A549 (cell line): ENCODE measurements around the gene ILK. TPM values are rescaled to one million over a fixed set of nuclear protein-coding genes. Genes with fewer than 3 reads are reported as not detected.
A peak's percentile ranks its signal among the peaks of the same experiment; 100 is the strongest.

Experiments
- ATAC-seq, 2 experiments: fragments of 200-7000 bp in 1 of 2; fragments of >200 bp in 1 of 2; cut with Nextera tagmentation in 1 of 2; cut with Tn5 transposase in 1 of 2; 3 replicates each; pipeline versions ENCODE4 v1.8.0 to v1.9.1; 2018 to 2020; ENCODE audit warnings: mild to moderate bottlenecking in 1 of 2, moderate library complexity in 1 of 2
- CTCF ChIA-PET: fragments of 300-600 bp; sonication (Branson Sonifier 250); formaldehyde crosslinking; extraction: SDS; loops from one replicate; lab custom pipeline; 2021; ENCODE audit warnings: antibody characterized with exemption, inconsistent platforms; lab: Yijun Ruan, JAX
- POLR2A ChIA-PET: fragments of 350-600 bp; formaldehyde crosslinking; extraction: SDS; loops from one replicate; lab custom pipeline; 2021; ENCODE audit warnings: antibody characterized with exemption, inconsistent platforms; lab: Yijun Ruan, JAX
- DNase-seq, 2 experiments: peaks; one replicate each; pipeline versions ENCODE4 v3.0.0 to v3.0.0-alpha.2; 2011 to 2016; ENCODE audit warnings: low read depth in 1 of 2, low spot score in 1 of 2
- FAIRE-seq: peaks from 2 replicates; lab custom pipeline; 2011; peaks lifted over from hg19 to GRCh38; lab: Jason Lieb, UNC
- H3K27ac ChIP-seq, 2 experiments: fragments of >200 bp; sonication (Bioruptor Twin); formaldehyde crosslinking; 3 replicates each; pipeline ENCODE4 v1.5.1; 2016 to 2017
- H3K4me1 ChIP-seq: fragments of >200 bp; sonication (Bioruptor Twin); formaldehyde crosslinking; 3 replicates; pipeline ENCODE4 v1.6.1; 2016
- H3K4me2 ChIP-seq: fragments of >200 bp; sonication (Bioruptor Twin); formaldehyde crosslinking; 3 replicates; pipeline ENCODE4 v1.6.1; 2016
- H3K4me3 ChIP-seq: fragments of >200 bp; sonication (Bioruptor Twin); formaldehyde crosslinking; 3 replicates; pipeline ENCODE4 v1.5.1; 2016
- H3K9me3 ChIP-seq: fragments of >200 bp; sonication (Bioruptor Twin); formaldehyde crosslinking; 3 replicates; pipeline ENCODE4 v1.6.1; 2016
- CBX8 ChIP-seq: fragments of 200-600 bp; sonication (generic); IDR thresholded peaks from 2 replicates; pipeline ENCODE4 v1.6.1; 2016
- CHD2 ChIP-seq: fragments of 150-350 bp; IDR thresholded peaks from 2 replicates; pipeline ENCODE4 v1.6.1; 2014; ENCODE audit warnings: low read length; ENCODE audit not compliant: partially characterized antibody
- EHMT2 ChIP-seq: fragments of 200-600 bp; sonication (generic); IDR thresholded peaks from 2 replicates; pipeline ENCODE4 v1.6.1; 2016; ENCODE audit warnings: antibody characterized with exemption, low read depth, mild to moderate bottlenecking, moderate library complexity
- FOSL2 ChIP-seq, 2 experiments: fragments of 450-650 bp in 1 of 2; fragments of >200 bp in 1 of 2; sonication (Bioruptor Twin) in 1 of 2; formaldehyde crosslinking; IDR thresholded peaks; 2 replicates each; pipeline versions ENCODE4 v1.5.0 to v1.6.1; 2016 to 2020; ENCODE audit warnings: mild to moderate bottlenecking in 1 of 2, moderate library complexity in 1 of 2
- HOXB13 ChIP-seq: fragments of 250-450 bp; sonication (Bioruptor Pico); IDR thresholded peaks from 2 replicates; pipeline ENCODE4 v1.5.0; 2020; ENCODE audit warnings: low read depth, mild to moderate bottlenecking, moderate library complexity
- JUN ChIP-seq, 2 experiments: fragments of >200 bp; sonication (Bioruptor Twin); formaldehyde crosslinking; IDR thresholded peaks; 2 replicates in 1 of 2; 3 replicates in 1 of 2; pipeline ENCODE4 v1.6.1; 2016 to 2017
- KDM1A ChIP-seq: fragments of 200-600 bp; sonication (generic); IDR thresholded peaks from 2 replicates; pipeline ENCODE4 v1.6.1; 2016; ENCODE audit warnings: low read depth, mild to moderate bottlenecking
- MAFK ChIP-seq: fragments of 450-650 bp; IDR thresholded peaks from 2 replicates; pipeline ENCODE4 v1.6.1; 2014; ENCODE audit not compliant: partially characterized antibody
- NFE2L2 ChIP-seq: fragments of 150-350 bp; conservative IDR thresholded peaks from 2 replicates; pipeline ENCODE4 v1.6.1; 2014; ENCODE audit warnings: low read length
- POLR2A ChIP-seq: IDR thresholded peaks from 2 replicates; pipeline ENCODE4 v1.6.1; 2012; ENCODE audit warnings: mild to moderate bottlenecking, low read length
- RARB ChIP-seq: fragments of 250-450 bp; sonication (Bioruptor Pico); IDR thresholded peaks from 2 replicates; pipeline ENCODE4 v1.8.0; 2021; ENCODE audit warnings: mild to moderate bottlenecking, moderate library complexity
- RCOR1 ChIP-seq: fragments of 150-350 bp; IDR thresholded peaks from 2 replicates; pipeline ENCODE4 v1.6.1; 2014; ENCODE audit warnings: antibody characterized with exemption, low read length, low read depth
- RFX5 ChIP-seq: fragments of 450-650 bp; IDR thresholded peaks from 2 replicates; pipeline ENCODE4 v1.7.1; 2014; ENCODE audit warnings: antibody characterized with exemption, mild to moderate bottlenecking, moderate library complexity
- ZC3H11A ChIP-seq: fragments of 450-650 bp; IDR thresholded peaks from 2 replicates; pipeline ENCODE4 v1.6.1; 2014; ENCODE audit warnings: antibody characterized with exemption, mild to moderate bottlenecking
- ZFP36 ChIP-seq: fragments of 450-650 bp; IDR thresholded peaks from 2 replicates; pipeline ENCODE4 v1.6.1; 2014; ENCODE audit warnings: borderline replicate concordance; ENCODE audit not compliant: partially characterized antibody
- WGBS: methylation state at CpG from one replicate; pipeline ENCODE4 v1.1.6; 2017; ENCODE audit errors: missing lambda C conversion rate; 5-methylcytosine and 5-hydroxymethylcytosine counted together
- polyA plus RNA-seq, 4 experiments: library from polyadenylated mRNA; depleted of rRNA in 3 of 4; stranded (reverse); fragments of >200 nt; fragmentation: RNase III in 1 of 4; extraction: RNeasy Plus Mini Kit Qiagen cat#74134 plus additional on column Dnase treatment in 1 of 4; gene quantifications; 2 replicates in 3 of 4; 3 replicates in 1 of 4; pipeline ENCODE4 v1.2.3, GENCODE V29; 2011 to 2017
- TF ChIP-seq, protein P1 (sequence below): IDR thresholded peaks from 2 replicates; pipeline ENCODE4 v1.6.1; 2012
- TF ChIP-seq, protein P2 (sequence below): fragments of >200 bp; sonication (Bioruptor Twin); formaldehyde crosslinking; IDR thresholded peaks from 3 replicates; pipeline ENCODE4 v1.6.1; 2016
- TF ChIP-seq, protein P3 (sequence below): fragments of >200 bp; sonication (Bioruptor Twin); formaldehyde crosslinking; IDR thresholded peaks from 2 replicates; pipeline ENCODE4 v1.6.1; 2016
- TF ChIP-seq, protein P4 (sequence below): fragments of 150-350 bp; IDR thresholded peaks from 2 replicates; pipeline ENCODE4 v1.6.1; 2014; ENCODE audit warnings: low read depth, mild to moderate bottlenecking, low read length
- TF ChIP-seq, protein P5 (sequence below): fragments of >200 bp; sonication (Bioruptor Twin); formaldehyde crosslinking; IDR thresholded peaks from 3 replicates; pipeline ENCODE4 v1.5.1; 2016

ILK gene
- polyA plus RNA-seq, 2 of the 4 experiments (the other 2 are of a cell fraction): 108 to 109 TPM

DNA sequence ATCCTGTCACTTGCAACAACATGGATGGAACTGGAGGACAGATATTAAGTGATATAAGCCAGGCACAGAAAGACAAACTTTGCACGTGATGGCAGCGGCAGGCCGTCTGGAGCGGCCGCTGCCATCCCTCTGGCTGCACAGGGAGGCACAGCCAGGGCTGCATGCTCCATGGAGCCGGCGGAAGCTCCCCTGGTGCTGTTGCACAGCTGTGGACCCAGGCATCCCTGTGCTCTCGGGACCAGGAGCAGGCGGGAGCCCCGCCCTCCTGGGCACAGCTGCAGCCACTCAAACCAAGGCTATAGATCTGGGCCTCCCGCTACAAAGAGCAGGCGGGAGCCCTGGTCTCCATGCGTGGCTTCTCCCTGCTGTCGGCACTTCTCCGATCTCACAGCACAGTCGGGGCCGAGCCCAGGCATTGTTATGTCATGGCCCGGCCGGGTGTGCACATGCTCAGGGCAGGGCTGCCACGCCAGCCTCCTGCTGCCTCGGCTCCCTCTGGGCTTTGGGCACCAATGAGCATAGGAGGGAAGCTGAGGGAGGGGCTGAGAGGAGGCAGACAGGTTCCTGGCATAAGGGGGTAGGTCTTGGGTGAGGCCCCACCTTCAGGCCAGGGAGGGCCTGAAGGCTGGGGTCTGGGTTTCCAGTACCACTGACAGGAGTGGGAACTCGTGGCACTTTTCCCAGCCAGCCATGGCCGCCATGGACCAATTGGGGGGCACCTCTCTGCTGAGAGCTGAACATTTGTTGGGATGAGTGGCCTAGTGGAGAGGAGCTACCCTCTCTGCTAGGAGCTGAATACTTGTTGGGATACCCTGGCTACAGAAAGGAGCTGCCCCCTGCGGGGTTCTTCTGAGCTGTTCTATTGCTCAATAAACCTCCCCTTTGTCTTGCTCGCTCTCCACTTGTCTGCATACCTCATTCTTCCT, 16.9 kb upstream of the ILK start (continued):
- TF ChIP-seq JUN (IDR thresholded peaks at IDR 0.05) (no peak), RCOR1 (no peak)
- TF ChIP-seq, protein P1, sequence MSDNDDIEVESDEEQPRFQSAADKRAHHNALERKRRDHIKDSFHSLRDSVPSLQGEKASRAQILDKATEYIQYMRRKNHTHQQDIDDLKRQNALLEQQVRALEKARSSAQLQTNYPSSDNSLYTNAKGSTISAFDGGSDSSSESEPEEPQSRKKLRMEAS: no peak

DNA sequence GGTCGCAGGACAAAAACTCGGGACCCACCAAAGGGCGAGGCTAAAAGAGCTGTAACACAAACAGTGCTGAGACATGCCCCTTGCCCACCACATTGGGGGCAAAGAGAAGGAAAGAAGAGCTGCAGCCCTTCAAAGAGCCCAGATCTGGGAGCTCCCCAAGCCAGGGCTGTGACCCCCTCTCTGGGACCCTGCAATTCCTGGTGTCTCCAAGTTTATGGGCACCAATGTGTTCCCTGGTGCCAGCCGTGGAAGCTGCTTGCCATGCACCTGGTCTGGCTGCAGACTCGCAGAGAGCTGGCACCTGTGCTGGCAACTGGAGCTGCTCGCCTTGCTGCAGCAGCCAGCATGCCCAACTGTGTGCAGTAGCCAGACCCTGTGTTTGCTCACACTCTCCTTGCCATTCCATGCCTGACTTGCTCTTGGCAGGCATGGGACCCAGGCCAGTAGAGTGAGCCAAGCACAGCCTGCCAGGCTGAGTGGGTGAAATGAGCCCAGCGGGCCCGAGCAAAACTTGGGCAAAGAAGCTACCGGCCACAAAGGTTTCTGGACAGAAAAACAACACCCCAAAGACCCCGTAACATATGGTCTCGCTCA, 16.1 kb upstream of the ILK start:
- CTCF ChIA-PET: interaction anchor here (1.0 to 1.5 kb wide), 2 partner anchors 57 to 209 kb away, joined by 3 to 4 read pairs; no protein-coding TSS in a partner anchor
- peak in 1 of 2 experiments; percentile 32; a peak in 3 of 6 replicates for ATAC-seq
- WGBS: 88% methylated on average over 11 of the region's 11 CpGs
- no peak for FAIRE-seq
- Histone ChIP-seq H3K4me1 (no peaks in the 10 kb centered on the region), H3K4me2 (no peak overlapping the region), H3K27ac (no peak overlapping the region), H3K9me3 (peaks cover 12% of the 10 kb centered on the region)
- DNase-seq: no peak
- TF ChIP-seq EHMT2 (no peak), CHD2 (no peak), MAFK (no peak), NFE2L2 (no peak), CBX8 (no peak), HOXB13 (CRISPR knock-in tag) (no peak), RARB (CRISPR knock-in tag) (no peak)
- TF ChIP-seq, protein P2, sequence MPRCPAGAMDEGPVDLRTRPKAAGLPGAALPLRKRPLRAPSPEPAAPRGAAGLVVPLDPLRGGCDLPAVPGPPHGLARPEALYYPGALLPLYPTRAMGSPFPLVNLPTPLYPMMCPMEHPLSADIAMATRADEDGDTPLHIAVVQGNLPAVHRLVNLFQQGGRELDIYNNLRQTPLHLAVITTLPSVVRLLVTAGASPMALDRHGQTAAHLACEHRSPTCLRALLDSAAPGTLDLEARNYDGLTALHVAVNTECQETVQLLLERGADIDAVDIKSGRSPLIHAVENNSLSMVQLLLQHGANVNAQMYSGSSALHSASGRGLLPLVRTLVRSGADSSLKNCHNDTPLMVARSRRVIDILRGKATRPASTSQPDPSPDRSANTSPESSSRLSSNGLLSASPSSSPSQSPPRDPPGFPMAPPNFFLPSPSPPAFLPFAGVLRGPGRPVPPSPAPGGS: no peak
- TF ChIP-seq, protein P3, sequence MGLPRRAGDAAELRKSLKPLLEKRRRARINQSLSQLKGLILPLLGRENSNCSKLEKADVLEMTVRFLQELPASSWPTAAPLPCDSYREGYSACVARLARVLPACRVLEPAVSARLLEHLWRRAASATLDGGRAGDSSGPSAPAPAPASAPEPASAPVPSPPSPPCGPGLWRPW: no peak
- TF ChIP-seq, protein P4, sequence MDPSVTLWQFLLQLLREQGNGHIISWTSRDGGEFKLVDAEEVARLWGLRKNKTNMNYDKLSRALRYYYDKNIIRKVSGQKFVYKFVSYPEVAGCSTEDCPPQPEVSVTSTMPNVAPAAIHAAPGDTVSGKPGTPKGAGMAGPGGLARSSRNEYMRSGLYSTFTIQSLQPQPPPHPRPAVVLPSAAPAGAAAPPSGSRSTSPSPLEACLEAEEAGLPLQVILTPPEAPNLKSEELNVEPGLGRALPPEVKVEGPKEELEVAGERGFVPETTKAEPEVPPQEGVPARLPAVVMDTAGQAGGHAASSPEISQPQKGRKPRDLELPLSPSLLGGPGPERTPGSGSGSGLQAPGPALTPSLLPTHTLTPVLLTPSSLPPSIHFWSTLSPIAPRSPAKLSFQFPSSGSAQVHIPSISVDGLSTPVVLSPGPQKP: no peak
- TF ChIP-seq, all 56 proteins: peak for 0
- H3K4me3 ChIP-seq: no peak overlapping the region
- POLR2A ChIA-PET: no interaction called here

DNA sequence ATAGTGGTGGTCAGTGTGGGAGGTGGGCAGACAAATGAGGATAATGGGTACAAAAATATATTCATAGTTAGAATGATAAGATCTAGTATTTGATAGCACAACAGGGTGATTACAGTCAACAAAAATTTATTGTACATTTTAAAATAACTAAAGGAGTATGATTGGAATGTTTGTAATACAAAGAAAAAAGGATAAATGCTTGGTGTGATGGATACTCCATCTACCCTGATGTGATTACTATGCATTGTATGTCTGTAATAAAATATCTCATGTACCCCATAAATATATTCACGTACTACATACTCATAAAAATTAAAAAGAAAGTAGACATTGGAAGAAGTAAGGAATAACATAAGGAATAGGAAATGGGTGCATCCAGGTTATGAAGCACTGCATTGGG, 15.6 kb upstream of the ILK start:
- POLR2A ChIA-PET: no interaction called here
- WGBS: 93% methylated on average over 1 of the region's 1 CpG
- no peak for FAIRE-seq

More for the DNA sequence above, 15.6 kb upstream of the ILK start:
- no peak overlapping the region for H3K27ac ChIP-seq
- no peak for DNase-seq
- H3K4me1 ChIP-seq: no peaks in the 10 kb centered on the region
- no peak for TF ChIP-seq ZC3H11A
- no peak for TF ChIP-seq ZFP36
- no peak for TF ChIP-seq RFX5
- no peak for TF ChIP-seq KDM1A
- no peak for TF ChIP-seq FOSL2 (IDR thresholded peaks at IDR 0.05)
- TF ChIP-seq FOSL2 (CRISPR knock-in tag; IDR thresholded peaks at IDR 0.05): no peak
- TF ChIP-seq, protein P5, sequence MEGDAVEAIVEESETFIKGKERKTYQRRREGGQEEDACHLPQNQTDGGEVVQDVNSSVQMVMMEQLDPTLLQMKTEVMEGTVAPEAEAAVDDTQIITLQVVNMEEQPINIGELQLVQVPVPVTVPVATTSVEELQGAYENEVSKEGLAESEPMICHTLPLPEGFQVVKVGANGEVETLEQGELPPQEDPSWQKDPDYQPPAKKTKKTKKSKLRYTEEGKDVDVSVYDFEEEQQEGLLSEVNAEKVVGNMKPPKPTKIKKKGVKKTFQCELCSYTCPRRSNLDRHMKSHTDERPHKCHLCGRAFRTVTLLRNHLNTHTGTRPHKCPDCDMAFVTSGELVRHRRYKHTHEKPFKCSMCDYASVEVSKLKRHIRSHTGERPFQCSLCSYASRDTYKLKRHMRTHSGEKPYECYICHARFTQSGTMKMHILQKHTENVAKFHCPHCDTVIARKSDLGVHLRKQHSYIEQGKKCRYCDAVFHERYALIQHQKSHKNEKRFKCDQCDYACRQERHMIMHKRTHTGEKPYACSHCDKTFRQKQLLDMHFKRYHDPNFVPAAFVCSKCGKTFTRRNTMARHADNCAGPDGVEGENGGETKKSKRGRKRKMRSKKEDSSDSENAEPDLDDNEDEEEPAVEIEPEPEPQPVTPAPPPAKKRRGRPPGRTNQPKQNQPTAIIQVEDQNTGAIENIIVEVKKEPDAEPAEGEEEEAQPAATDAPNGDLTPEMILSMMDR: no peak
- no peak for TF ChIP-seq POLR2A
- TF ChIP-seq, all 56 proteins: peak for 0
- peaks cover 12% of the 10 kb centered on the region for H3K9me3 ChIP-seq
- H3K4me2 ChIP-seq: no peak overlapping the region
- no peak for ATAC-seq
- no peak overlapping the region for H3K4me3 ChIP-seq
- CTCF ChIA-PET: no interaction called here
